Stimulated activated naive CD4-positive, alpha-beta T cell treated with Interleukin-2 at 50 U/mL for 16 hours (primary cell): ENCODE results near the gene FCRLA.
"Not testable (repeated sequence)": the region's sequence is repeated elsewhere in the genome, so short reads cannot be mapped to it uniquely, and the experiment has no call there.

Experiments used
- DNase-seq: peaks from one replicate; lab custom pipeline; 2025; lab: John Stamatoyannopoulos, UW

The FCRLA gene, protein sequence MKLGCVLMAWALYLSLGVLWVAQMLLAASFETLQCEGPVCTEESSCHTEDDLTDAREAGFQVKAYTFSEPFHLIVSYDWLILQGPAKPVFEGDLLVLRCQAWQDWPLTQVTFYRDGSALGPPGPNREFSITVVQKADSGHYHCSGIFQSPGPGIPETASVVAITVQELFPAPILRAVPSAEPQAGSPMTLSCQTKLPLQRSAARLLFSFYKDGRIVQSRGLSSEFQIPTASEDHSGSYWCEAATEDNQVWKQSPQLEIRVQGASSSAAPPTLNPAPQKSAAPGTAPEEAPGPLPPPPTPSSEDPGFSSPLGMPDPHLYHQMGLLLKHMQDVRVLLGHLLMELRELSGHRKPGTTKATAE

DNA sequence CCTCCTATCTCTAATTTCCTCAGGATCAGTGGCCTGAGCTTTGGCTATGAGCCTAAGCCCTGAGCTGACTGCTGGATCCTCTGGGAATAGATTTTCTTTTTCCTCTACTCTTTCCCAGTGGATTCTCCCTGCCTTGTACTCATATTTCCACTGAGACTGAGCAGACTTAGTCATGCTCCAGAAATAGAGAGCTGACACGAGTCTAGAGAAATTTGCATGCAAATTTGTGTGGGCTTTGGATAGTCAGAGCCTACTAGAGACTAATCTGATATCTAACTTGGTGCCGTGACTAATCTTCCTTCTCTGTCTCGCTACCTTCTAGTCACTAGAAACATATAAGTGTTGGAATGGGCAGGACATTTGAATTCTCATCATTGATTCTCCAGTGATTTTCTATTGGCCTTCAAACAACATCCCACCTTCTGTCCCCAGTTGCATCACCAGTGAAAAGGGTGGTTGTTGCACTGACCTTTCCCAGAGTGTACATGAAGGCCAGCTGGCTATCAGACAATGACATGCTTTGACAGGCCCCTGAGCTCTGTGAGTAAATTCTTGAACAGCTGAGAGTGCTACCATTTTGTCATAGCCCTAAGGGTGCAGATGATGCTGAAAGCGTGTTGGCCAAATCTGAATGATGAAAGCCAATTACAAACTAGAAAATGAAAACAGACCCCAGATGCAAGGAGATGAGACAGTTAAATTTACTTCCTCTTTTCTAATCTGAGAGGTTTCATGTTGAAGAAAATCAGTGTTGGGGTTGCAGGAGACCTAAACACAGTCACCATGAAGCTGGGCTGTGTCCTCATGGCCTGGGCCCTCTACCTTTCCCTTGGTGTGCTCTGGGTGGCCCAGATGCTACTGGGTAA, at the start of gene FCRLA:
Gene FCRLA, plus strand, starts transcription at position 748 of the 866 bp plus-strand sequence. Its CDS starts 36 bp downstream, at position 784.
- DNase-seq, result no peak

- DNase-seq, result not testable (repeated sequence)
Measured at GRCh38 chr1:161658524-161658923, 48.5 kb upstream of the FCRLA start.

DNA sequence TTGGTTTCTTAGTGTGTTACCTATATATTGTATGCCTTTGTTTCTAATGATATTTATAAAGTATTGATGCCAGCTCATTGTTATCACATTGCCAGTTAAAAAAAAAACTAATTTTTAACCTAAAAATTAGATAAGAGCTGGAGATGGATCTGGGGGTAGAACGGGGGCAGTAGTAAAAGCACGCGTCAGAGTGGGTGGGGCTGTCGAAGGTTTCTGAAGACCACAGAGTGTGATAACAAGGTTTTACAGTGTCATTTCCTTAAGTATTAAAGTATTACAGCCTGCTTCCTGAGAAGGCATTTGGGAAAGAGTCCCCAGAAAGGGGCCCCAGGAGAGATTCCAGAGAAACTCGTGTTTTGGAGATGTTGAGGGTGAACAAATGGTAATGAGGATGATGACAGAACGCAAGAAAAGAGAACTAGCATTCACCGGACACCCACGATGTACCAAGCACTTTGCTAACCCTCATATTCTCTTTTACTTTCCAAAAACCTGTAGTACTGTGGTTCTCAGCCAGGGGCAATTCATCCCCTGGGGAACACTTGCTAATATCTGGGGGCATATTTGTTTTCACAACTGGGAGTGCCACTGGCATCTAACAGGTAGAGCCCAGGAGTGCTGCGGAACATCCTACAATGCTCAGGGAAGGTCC, 45.2 kb upstream of the FCRLA start:
- not testable (repeated sequence) for DNase-seq

DNA sequence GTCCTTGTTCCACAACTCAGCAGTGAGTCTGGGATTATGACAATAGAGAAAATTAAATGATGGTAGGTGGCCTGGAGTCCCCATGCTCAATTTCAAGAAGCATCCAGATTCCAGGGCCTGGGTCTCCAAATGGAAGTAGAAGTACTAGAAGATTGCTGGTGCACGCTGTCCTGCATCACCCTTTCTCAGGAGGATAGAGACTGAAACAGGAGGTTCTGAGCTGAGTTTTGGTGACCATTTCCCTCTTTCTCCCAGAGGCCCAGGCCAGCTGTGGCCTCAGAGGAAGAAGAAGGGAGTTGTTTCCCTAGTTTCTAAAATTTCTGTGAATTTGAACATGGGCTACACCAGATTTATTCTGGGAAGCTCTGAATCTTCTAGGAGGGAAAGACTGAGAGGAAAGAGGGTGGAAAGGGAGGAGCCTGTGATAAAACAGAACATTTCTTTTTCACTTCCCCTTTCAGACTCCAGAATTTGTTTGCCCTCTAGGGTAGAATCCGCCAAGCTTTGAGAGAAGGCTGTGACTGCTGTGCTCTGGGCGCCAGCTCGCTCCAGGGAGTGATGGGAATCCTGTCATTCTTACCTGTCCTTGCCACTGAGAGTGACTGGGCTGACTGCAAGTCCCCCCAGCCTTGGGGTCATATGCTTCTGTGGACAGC, 44.2 kb upstream of the FCRLA start, which contains the start of gene FCGR2B:
Gene FCGR2B, plus strand, starts transcription at position 460 of the 656 bp plus-strand sequence. Its CDS starts 99 bp downstream, at position 559.
- not testable (repeated sequence) for DNase-seq

GRCh38 chr1:161663569-161663968, 43.5 kb upstream of the FCRLA start:
- not testable (repeated sequence) for DNase-seq

GRCh38 chr1:161664689-161665088, 42.3 kb upstream of the FCRLA start:
- DNase-seq, result not testable (repeated sequence)

- not testable (repeated sequence) for DNase-seq
Measured at GRCh38 chr1:161671045-161672020, 35.7 kb upstream of the FCRLA start.

- not testable (repeated sequence) for DNase-seq
Measured at GRCh38 chr1:161673437-161673836, 33.6 kb upstream of the FCRLA start.

DNA sequence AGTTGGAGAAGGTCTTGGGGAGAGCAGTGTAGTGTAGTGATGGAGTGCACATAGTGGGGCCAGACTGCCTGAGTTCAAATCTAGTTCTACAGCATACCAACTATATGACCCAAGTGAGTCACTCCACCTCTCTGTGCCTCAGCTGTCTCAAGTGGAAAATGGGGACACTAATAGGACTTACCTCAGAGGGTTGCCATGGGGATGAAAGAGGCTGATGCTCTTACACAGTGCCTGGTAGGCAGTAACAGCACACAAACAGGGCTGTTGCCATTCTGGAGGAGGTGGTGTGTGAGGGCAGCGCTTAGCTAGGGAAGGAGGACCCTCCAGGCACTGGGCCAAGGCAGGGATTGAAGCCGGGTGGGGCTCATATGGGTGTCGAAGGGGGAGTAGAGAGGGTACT, 32.6 kb upstream of the FCRLA start:
- not testable (repeated sequence) for DNase-seq

GRCh38 chr1:161674908-161675307, 32.1 kb upstream of the FCRLA start:
- not testable (repeated sequence) for DNase-seq

DNA sequence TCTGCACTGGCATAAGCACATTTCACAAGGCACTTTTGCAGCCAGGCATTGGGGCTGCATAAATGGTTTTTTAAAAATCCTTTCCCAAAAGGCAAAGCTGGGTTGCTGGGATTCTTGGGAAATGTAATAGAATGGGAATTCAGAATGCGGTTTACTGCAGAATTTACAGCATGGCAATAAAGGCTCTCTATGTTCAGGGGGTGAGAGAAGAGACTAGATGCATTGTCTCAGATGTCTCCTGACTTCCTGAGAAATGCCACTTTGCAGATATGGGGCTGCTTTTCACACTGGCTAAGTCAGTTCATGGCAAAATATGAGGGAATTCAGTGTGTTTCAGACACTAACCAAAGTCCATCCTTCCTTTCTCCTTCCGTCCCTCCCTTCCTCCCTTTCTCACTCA, 30.6 kb upstream of the FCRLA start:
- DNase-seq, result no peak

- DNase-seq, result no peak
Measured at GRCh38 chr1:161676958-161677689, 29.9 kb upstream of the FCRLA start.

GRCh38 chr1:161678500-161678899, 28.5 kb upstream of the FCRLA start:
- DNase-seq, result no peak

- DNase-seq, result no peak
Measured at GRCh38 chr1:161681879-161682278, 25.1 kb upstream of the FCRLA start.

- no peak for DNase-seq
Measured at GRCh38 chr1:161688946-161689345, 18.1 kb upstream of the FCRLA start.

DNA sequence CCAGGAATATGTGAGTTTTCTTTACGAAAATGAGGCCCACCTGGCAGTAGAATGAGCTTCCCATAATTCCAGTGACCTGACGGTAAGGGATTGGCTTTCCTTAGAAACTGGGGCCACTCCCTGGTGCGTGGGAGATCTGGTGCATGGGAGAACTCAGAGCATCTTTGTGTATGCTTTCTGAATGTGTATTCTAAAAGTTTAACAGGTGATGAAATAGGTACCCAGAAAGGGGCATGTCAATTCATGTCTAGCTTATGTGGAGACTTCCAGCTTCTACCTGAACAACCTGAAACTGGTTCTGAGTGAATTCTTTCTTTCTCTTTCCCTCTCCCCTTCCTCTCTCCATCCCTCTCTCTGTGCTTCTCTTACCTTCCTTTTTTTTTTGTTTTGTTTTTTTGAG, 15.2 kb upstream of the FCRLA start:
- DNase-seq, result no peak

DNA sequence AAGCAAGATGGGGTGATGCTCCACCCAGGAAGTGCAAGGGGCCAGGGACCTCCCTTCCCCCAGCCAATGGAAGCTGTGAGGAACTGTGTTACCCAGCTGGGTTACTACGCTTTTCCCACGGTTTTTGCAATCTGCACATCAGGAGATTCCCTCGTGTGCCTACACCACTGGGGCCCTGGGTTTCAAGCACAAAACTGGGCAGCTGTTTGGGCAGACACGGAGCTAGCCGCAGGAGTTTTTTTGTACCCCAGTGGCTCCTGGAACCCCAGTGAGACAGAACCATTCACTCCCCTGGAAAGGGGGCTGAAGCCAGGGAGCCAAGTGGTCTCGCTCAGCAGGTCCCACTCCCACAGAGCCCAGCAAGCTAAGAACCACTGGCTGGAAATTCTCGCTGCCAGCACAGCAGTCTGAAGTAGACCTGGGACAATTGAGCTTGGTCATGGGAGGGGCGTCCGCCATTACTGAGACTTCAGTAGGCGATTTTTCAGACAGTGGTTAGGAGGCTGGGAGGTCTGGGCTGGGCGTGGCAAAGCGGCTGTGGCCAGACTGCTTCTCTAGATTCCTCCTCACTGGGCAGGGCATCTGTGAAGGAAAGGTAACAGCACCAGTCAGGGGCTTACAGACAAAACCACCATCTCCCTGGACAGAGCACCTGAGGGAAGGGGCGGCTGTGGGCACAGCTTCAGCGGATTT, 13.9 kb upstream of the FCRLA start:
- DNase-seq, result not testable (repeated sequence)

GRCh38 chr1:161698302-161698701, 8.7 kb upstream of the FCRLA start:
- not testable (repeated sequence) for DNase-seq

GRCh38 chr1:161702250-161702649, 4.8 kb upstream of the FCRLA start:
- no peak for DNase-seq
